GM13976 (cell line): ENCODE measurements around the gene SIX2.
"Not testable (repeated sequence)": the region's sequence is repeated elsewhere in the genome, so short reads cannot be mapped to it uniquely, and the experiment has no call there.

Source experiments
- DNase-seq: peaks from one replicate; pipeline ENCODE4 v3.0.0; 2012; ENCODE audit warnings: low spot score
- in situ Hi-C: fragments of 300-500 bp; cut with MboI; formaldehyde crosslinking; loops from one replicate; pipeline ENCODE4 v1.12.0; 2022; ENCODE audit warnings: low sequenced_read_pairs, mixed read lengths, inconsistent platforms; ENCODE audit not compliant: unreplicated experiment
- TF ChIP-seq, protein P1 (sequence below): IDR thresholded peaks from 2 replicates; pipeline ENCODE4 v1.5.1; 2012; ENCODE audit warnings: borderline replicate concordance, mild to moderate bottlenecking; ENCODE audit not compliant: insufficient read depth; ENCODE audit errors: extremely low read depth, missing control alignments, control extremely low read depth

SIX2 gene

DNA sequence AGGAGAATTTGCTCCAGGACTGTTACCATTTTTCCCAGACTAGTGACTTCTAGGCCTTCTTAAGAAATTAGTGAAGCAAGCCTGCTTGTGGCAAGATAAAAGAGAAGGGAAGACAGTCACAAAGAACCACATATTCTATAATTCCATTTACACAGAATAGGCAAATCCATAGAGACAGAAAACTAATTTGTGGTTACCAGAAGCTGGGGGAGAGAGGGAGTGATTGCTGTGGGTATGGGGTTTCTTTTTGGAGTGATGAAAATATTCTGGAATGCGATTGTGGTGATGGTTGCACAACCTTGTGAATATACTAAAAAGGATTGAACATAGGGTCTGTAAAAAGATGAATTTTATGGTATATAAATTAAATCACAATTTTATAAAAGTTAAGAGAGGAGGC is 37.5 kb upstream of the SIX2 start:
- in situ Hi-C loops: no loop called here
- no peak for DNase-seq

DNA sequence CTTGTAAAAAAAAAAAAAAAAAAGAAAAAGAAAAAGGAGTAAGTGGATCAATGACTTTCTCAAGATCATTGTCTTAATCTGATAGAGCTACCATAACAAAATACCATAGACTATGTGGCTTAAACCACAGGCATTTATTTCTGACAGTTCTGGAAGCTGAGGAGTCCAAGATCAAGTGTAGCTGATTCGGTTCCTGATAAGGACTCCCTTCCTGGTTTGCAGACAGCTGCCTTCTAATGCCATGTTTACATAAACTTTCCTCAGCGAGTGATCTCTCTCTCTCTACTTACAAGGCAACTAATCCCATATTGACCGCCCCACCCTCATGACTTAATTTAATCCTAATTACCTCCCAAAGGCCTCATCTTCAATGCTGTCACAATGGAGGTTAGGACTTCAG is 36.5 kb upstream of the SIX2 start:
- TF ChIP-seq, protein P1, sequence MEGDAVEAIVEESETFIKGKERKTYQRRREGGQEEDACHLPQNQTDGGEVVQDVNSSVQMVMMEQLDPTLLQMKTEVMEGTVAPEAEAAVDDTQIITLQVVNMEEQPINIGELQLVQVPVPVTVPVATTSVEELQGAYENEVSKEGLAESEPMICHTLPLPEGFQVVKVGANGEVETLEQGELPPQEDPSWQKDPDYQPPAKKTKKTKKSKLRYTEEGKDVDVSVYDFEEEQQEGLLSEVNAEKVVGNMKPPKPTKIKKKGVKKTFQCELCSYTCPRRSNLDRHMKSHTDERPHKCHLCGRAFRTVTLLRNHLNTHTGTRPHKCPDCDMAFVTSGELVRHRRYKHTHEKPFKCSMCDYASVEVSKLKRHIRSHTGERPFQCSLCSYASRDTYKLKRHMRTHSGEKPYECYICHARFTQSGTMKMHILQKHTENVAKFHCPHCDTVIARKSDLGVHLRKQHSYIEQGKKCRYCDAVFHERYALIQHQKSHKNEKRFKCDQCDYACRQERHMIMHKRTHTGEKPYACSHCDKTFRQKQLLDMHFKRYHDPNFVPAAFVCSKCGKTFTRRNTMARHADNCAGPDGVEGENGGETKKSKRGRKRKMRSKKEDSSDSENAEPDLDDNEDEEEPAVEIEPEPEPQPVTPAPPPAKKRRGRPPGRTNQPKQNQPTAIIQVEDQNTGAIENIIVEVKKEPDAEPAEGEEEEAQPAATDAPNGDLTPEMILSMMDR: no peak
- in situ Hi-C loops: no loop called here
- DNase-seq: no peak

More for the DNA sequence above, 37.5 kb upstream of the SIX2 start:
- TF ChIP-seq, protein P1: no peak

DNA sequence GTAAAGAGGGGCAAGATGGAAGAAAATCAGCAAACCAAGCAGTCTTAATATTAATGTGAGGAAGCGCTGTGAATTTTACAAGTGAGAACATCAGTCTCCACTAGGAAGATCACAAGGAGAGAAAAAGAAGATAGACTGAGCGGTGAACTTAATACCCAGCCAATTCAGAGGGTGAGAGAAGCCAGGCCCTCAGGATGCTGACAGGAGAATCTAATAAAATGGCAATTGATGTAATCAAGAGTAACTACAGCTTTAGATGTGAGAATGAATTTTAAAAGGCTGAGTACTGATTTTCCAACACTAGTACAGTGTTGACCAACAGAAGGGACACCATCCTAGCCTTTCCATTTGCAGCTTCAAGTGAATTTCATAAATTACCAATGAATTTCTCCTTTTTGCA is 35.7 kb upstream of the SIX2 start:
- no peak for DNase-seq
- in situ Hi-C loops: no loop called here
- TF ChIP-seq, protein P1: no peak

DNA sequence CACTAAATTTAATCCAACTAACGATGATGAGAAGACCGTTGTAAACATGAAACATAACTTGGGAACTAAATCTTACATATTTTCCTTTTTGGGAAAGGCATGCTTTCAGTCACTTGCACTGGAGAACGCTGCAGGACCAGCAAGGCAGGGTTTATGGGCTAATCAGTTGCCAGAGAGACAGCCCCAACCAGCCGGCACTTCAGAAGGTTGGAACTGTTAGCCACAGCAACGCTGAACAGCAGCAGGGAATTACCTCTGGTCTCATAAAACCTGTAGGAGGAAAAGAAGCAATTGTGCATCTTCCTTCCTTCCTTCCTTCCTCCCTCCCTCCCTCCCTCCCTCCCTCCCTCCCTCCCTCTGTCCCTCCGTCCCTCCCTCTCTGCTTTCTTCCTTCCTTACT is 33.9 kb upstream of the SIX2 start:
- TF ChIP-seq, protein P1: no peak
- in situ Hi-C loops: no loop called here
- no peak for DNase-seq

DNA sequence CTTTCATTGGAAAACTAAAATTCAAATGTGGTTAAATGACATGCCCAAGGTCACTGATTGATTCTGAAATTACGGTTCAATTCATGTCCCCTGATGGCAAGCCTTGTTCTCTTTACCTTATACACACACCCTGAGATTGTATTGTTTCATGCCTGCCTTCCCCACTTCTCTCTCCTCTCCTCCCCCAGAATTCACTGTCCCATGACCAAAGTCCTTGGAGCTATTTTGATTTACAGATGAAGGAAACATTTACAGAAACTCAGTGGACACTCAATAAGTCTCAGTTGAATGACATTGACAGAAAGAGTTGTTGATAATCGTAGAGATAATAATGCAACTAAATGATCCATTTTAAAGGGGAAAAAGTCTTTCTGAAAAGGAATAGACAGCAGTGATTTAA is 33.1 kb upstream of the SIX2 start:
- in situ Hi-C loops: no loop called here
- no peak for DNase-seq
- TF ChIP-seq, protein P1: no peak

DNA sequence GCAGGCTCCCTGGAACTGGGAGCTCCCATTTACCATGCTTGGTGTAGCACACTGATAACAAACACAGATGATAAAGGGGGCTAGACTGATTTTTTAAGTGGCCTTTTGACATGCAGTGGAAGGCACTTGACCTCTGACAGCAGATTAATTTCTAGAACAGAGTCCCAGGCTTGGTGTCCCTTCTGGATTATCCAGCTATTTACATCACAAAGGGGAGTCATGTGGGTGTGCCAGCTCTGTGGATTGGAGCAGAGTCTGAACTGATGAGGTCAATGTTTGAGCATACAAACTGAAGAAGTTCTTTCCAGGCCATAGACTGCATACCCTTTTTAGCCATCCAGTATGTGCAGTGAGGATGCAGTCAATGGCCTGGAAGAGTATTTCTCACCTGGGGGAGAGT is 31.5 kb upstream of the SIX2 start:
- in situ Hi-C loops: no loop called here
- TF ChIP-seq, protein P1: no peak
- DNase-seq: no peak

DNA sequence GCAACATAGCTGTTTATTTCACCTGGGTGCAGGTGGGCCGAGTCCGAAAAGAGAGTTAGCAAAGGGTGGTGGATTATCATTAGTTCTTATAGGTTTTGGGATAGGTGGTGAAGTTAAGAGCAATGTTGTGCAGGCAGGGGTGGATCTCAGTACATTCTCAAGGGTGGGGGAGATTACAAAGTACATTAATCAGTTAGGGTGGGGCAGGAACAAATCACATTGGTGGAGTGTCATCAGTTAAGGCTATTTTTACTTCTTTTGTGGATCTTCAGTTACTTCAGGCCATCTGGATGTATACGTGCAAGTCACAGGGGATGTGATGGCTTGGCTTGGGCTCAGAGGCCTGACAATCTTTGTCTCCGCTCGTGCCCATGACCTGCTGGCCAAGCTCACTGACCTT is 30.6 kb upstream of the SIX2 start:
- in situ Hi-C loops, DNase-seq: not testable (repeated sequence)

DNA sequence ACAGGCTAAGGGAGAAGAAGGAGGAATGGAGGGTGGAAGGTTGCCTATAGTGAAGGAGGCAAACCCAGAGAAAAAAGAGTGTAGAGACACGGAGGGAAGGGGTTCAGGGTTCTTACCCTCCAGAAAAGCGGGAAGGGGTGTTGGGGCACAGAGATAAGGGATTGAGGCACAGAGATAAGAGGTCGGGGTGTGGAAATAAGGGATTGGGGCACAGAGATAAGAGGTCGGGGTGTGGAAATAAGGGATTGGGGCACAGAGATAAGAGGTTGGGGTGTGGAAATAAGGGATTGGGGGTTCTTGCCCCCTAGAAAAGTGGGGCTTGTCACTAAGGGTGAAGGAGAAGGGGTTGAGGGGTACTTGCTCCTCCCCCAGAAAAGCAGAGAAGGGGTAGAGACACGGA is 29.6 kb upstream of the SIX2 start:
- DNase-seq, in situ Hi-C loops: not testable (repeated sequence)
